ENCODE data around the gene UBE2J2. TPM values are rescaled to one million over a fixed set of nuclear protein-coding genes. Genes with fewer than 3 reads are reported as not detected.

Gene UBE2J2
- total RNA-seq, 1 experiment from 2014 or later: 182 TPM

DNA sequence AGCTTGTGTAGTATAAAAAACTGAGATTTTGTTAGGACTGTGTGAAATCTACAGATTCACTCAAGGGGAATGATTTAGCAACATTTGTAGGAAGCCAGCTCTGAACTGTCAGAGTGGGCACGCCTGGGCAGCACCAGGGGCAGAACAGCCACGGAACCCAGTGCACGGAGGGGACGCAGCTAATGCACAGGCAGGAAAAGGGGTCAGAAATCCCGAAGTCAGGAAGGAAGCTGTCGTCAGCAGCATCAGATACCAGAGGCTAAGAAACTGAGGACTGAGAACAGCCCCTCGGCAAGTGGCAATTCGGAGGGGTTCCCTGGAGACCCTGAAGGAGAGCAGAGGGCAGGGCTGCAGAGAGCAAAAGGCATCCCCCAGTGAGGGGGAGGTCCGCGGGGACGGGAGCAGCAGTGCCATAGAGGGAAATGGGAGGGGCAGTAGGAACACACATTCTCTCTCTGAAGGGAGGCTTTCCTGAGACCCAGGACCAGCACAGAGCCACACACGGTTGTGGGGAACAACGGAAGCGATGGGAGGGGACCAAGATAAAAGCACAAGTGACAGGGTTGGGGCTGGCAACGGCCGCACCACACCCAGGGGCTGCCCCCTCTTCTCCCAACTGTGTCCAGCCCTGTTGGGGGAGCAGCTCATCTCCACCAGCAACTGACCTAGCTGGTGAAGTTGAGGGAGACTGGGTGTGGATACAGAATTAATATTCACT lies 12.7 kb downstream of the UBE2J2 start:
- Histone ChIP-seq H3K9me2 (replicated peaks; ENCODE audit: low read length) (no peaks in the 10 kb centered on the region), H3K36me3 (ENCODE audit: low read depth, low read length) (peaks cover 61% of the 10 kb centered on the region), H2AFZ (ENCODE audit: low read length) (no peak overlapping the region), H3K9ac (ENCODE audit: low read length) (no peak overlapping the region), H3K79me2 (ENCODE audit: low read length) (peaks cover 63% of the 10 kb centered on the region), H3K27me3 (ENCODE audit: low read length) (no peaks in the 10 kb centered on the region), H3K4me3 (ENCODE audit: low read length) (no peak overlapping the region), H3F3A (ENCODE audit: low read length, unreplicated experiment) (no peaks in the 10 kb centered on the region), H3K4me2 (ENCODE audit: low read length) (no peak overlapping the region), H3K9me3 (ENCODE audit: low read length) (no peaks in the 10 kb centered on the region), H4K20me1 (ENCODE audit: low read length) (no peaks in the 10 kb centered on the region), H3K4me1 (ENCODE audit: insufficient read depth, low read length) (peaks cover 32% of the 10 kb centered on the region), H3K27ac (ENCODE audit: low read length) (no peak overlapping the region)
- BruUV-seq (replicated peaks): no TSS peak
- DNase-seq: no peak
- intact Hi-C loops (cut with micrococcal nuclease): no loop called here
- TF ChIP-seq EZH2 (IDR thresholded peaks at IDR 0.05; ENCODE audit: low read length, unreplicated experiment): no peak
- TF ChIP-seq, protein P1, sequence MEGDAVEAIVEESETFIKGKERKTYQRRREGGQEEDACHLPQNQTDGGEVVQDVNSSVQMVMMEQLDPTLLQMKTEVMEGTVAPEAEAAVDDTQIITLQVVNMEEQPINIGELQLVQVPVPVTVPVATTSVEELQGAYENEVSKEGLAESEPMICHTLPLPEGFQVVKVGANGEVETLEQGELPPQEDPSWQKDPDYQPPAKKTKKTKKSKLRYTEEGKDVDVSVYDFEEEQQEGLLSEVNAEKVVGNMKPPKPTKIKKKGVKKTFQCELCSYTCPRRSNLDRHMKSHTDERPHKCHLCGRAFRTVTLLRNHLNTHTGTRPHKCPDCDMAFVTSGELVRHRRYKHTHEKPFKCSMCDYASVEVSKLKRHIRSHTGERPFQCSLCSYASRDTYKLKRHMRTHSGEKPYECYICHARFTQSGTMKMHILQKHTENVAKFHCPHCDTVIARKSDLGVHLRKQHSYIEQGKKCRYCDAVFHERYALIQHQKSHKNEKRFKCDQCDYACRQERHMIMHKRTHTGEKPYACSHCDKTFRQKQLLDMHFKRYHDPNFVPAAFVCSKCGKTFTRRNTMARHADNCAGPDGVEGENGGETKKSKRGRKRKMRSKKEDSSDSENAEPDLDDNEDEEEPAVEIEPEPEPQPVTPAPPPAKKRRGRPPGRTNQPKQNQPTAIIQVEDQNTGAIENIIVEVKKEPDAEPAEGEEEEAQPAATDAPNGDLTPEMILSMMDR (conservative IDR thresholded peaks at IDR 0.05; ENCODE audit: low read depth, low read length): no peak
- no peak for TF ChIP-seq EZH2phosphoT487 (IDR thresholded peaks at IDR 0.05; ENCODE audit: borderline replicate concordance, low read length)
- CTCF ChIA-PET: interaction anchor here (0.7 kb wide), 1 partner anchor 246 kb away, joined by 7 read pairs; no protein-coding TSS in a partner anchor
- no peak for ATAC-seq
- POLR2A ChIA-PET (ENCODE audit: unreplicated experiment): no interaction called here

- Histone ChIP-seq H3K9me2 (replicated peaks; ENCODE audit: low read length) (no peaks in the 10 kb centered on the region), H3K36me3 (ENCODE audit: low read depth, low read length) (peaks cover 66% of the 10 kb centered on the region), H3K4me1 (ENCODE audit: insufficient read depth, low read length) (peaks cover 23% of the 10 kb centered on the region), H3K9ac (ENCODE audit: low read length) (no peak overlapping the region), H3K27me3 (ENCODE audit: low read length) (no peaks in the 10 kb centered on the region), H4K20me1 (ENCODE audit: low read length) (no peaks in the 10 kb centered on the region), H3K27ac (ENCODE audit: low read length) (no peak overlapping the region), H3K4me3 (ENCODE audit: low read length) (no peak overlapping the region), H3K9me3 (ENCODE audit: low read length) (no peaks in the 10 kb centered on the region), H3K4me2 (ENCODE audit: low read length) (no peak overlapping the region), H2AFZ (ENCODE audit: low read length) (no peak overlapping the region), H3F3A (ENCODE audit: low read length, unreplicated experiment) (no peaks in the 10 kb centered on the region), H3K79me2 (ENCODE audit: low read length) (peaks cover 62% of the 10 kb centered on the region)
- intact Hi-C loops (cut with micrococcal nuclease): no loop called here
- TF ChIP-seq, protein P1 (conservative IDR thresholded peaks at IDR 0.05; ENCODE audit: low read depth, low read length): no peak
- TF ChIP-seq EZH2phosphoT487 (IDR thresholded peaks at IDR 0.05; ENCODE audit: borderline replicate concordance, low read length) (no peak), EZH2 (IDR thresholded peaks at IDR 0.05; ENCODE audit: low read length, unreplicated experiment) (no peak)
- ChIA-PET POLR2A (ENCODE audit: unreplicated experiment) (no interaction called here), CTCF (no interaction called here)
- ATAC-seq (no peak), DNase-seq (no peak)
- BruUV-seq (replicated peaks): no TSS peak
Observed at GRCh38 chr1:1259951-1260600, 13.6 kb downstream of the UBE2J2 start.

GRCh38 chr1:1259540-1259939 lies 14.1 kb downstream of the UBE2J2 start:
- no peak overlapping the region for H2AFZ ChIP-seq (ENCODE audit: low read length)
- H3K27ac ChIP-seq (ENCODE audit: low read length): no peak overlapping the region
- ATAC-seq: no peak
- no peaks in the 10 kb centered on the region for H4K20me1 ChIP-seq (ENCODE audit: low read length)
- no peaks in the 10 kb centered on the region for H3K27me3 ChIP-seq (ENCODE audit: low read length)
- no peaks in the 10 kb centered on the region for H3K9me3 ChIP-seq (ENCODE audit: low read length)
- no peak for DNase-seq
- no peaks in the 10 kb centered on the region for H3K9me2 ChIP-seq (replicated peaks; ENCODE audit: low read length)
- peaks cover 62% of the 10 kb centered on the region for H3K79me2 ChIP-seq (ENCODE audit: low read length)
- peaks cover 19% of the 10 kb centered on the region for H3K4me1 ChIP-seq (ENCODE audit: insufficient read depth, low read length)
- peaks cover 71% of the 10 kb centered on the region for H3K36me3 ChIP-seq (ENCODE audit: low read depth, low read length)
- CTCF ChIA-PET: no interaction called here
- no peak overlapping the region for H3K4me3 ChIP-seq (ENCODE audit: low read length)
- no peaks in the 10 kb centered on the region for H3F3A ChIP-seq (ENCODE audit: low read length, unreplicated experiment)
- TF ChIP-seq EZH2 (IDR thresholded peaks at IDR 0.05; ENCODE audit: low read length, unreplicated experiment) (no peak), EZH2phosphoT487 (IDR thresholded peaks at IDR 0.05; ENCODE audit: borderline replicate concordance, low read length) (no peak)
- TF ChIP-seq, protein P1 (conservative IDR thresholded peaks at IDR 0.05; ENCODE audit: low read depth, low read length): no peak
- no peak overlapping the region for H3K4me2 ChIP-seq (ENCODE audit: low read length)
- intact Hi-C loops (cut with micrococcal nuclease): no loop called here
- BruUV-seq (replicated peaks): no TSS peak
- POLR2A ChIA-PET (ENCODE audit: unreplicated experiment): no interaction called here
- no peak overlapping the region for H3K9ac ChIP-seq (ENCODE audit: low read length)

Measured in PC-3 (cell line).